ENCODE data around the gene MAP4K3. TPM values are rescaled to one million over a fixed set of nuclear protein-coding genes. Genes with fewer than 3 reads are reported as not detected.

Gene MAP4K3
- total RNA-seq, 1 experiment from 2014 or later, result 35.5 TPM

DNA sequence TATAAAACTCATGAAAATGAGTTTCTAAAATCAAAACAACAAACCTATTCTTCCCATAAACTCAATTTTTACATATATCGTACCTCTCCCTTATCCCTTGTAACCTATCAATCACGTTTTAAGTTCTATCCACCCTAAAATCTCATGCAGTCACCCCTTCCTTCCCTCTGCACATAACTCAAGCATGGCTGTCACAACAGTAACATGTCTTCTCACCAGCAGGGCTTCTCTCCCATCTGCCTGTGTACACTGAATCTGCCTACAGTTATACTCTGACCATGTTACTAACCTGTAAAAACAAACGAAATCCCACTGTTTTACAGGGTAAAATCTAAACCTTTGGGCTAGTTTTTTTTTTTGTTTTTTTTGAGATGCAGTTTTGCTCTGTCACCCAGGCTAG, 68.2 kb downstream of the MAP4K3 start:
- no peaks in the 10 kb centered on the region for H3K27me3 ChIP-seq (replicated peaks; ENCODE audit: insufficient read depth, low read depth, low read length, poor library complexity)
- ChIA-PET CTCF (interaction anchor here (0.6 kb wide), 1 partner anchor 8 kb away, joined by 3 read pairs; no protein-coding TSS in a partner anchor), POLR2A (ENCODE audit: low non-redundant PET) (no interaction called here)
- H3K9me3 ChIP-seq (ENCODE audit: low read depth, low read length, poor library complexity, severe bottlenecking), result peaks cover 15% of the 10 kb centered on the region
- H3K4me1 ChIP-seq (ENCODE audit: insufficient read depth, low read length, poor library complexity, severe bottlenecking), result peaks cover 3% of the 10 kb centered on the region
- BruUV-seq (replicated peaks), result no TSS peak
- TF ChIP-seq EZH2 (IDR thresholded peaks at IDR 0.05; ENCODE audit: borderline replicate concordance, low read depth, low read length, poor library complexity, severe bottlenecking), result no peak
- TF ChIP-seq, protein P1, sequence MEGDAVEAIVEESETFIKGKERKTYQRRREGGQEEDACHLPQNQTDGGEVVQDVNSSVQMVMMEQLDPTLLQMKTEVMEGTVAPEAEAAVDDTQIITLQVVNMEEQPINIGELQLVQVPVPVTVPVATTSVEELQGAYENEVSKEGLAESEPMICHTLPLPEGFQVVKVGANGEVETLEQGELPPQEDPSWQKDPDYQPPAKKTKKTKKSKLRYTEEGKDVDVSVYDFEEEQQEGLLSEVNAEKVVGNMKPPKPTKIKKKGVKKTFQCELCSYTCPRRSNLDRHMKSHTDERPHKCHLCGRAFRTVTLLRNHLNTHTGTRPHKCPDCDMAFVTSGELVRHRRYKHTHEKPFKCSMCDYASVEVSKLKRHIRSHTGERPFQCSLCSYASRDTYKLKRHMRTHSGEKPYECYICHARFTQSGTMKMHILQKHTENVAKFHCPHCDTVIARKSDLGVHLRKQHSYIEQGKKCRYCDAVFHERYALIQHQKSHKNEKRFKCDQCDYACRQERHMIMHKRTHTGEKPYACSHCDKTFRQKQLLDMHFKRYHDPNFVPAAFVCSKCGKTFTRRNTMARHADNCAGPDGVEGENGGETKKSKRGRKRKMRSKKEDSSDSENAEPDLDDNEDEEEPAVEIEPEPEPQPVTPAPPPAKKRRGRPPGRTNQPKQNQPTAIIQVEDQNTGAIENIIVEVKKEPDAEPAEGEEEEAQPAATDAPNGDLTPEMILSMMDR (conservative IDR thresholded peaks at IDR 0.05; ENCODE audit: low read depth, low read length), result no peak
- H3K36me3 ChIP-seq (ENCODE audit: insufficient read depth, low read length, poor library complexity, severe bottlenecking), result no peaks in the 10 kb centered on the region
- H3K27ac ChIP-seq (ENCODE audit: low read depth, low read length, poor library complexity, severe bottlenecking), result no peak overlapping the region
- intact Hi-C loops (cut with micrococcal nuclease; ENCODE audit: unreplicated experiment), result no loop called here
- H3K4me3 ChIP-seq (ENCODE audit: low read depth, low read length, poor library complexity, severe bottlenecking), result no peak overlapping the region
- DNase-seq (ENCODE audit: low spot score), result no peak

DNA sequence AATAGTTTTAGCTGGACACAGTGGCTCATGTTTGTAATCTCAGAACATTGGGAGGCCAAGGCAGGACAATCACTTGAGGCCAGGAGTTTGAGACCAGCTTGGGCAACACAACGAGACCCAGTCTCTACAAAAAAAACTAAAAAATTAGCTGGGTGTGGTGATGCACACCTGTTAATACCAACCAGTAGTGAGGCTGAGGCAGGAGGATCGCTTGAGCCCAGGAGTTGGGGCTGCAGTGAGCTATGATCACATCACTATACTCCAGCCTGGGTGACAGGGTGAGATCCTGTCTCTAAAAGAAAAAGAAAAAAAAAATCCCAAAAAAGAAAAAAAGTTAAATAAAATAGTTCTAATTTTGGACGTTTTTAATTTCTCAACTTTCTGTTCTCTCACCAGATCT, 68.7 kb downstream of the MAP4K3 start:
- Histone ChIP-seq H3K9me3 (ENCODE audit: low read depth, low read length, poor library complexity, severe bottlenecking) (peaks cover 11% of the 10 kb centered on the region), H3K36me3 (ENCODE audit: insufficient read depth, low read length, poor library complexity, severe bottlenecking) (no peaks in the 10 kb centered on the region), H3K4me3 (ENCODE audit: low read depth, low read length, poor library complexity, severe bottlenecking) (no peak overlapping the region), H3K27me3 (replicated peaks; ENCODE audit: insufficient read depth, low read depth, low read length, poor library complexity) (no peaks in the 10 kb centered on the region), H3K4me1 (ENCODE audit: insufficient read depth, low read length, poor library complexity, severe bottlenecking) (peaks cover 3% of the 10 kb centered on the region), H3K27ac (ENCODE audit: low read depth, low read length, poor library complexity, severe bottlenecking) (no peak overlapping the region)
- TF ChIP-seq, protein P1 (conservative IDR thresholded peaks at IDR 0.05; ENCODE audit: low read depth, low read length), result no peak
- ChIA-PET CTCF (no interaction called here), POLR2A (ENCODE audit: low non-redundant PET) (no interaction called here)
- DNase-seq (ENCODE audit: low spot score), result no peak
- BruUV-seq (replicated peaks), result no TSS peak
- intact Hi-C loops (cut with micrococcal nuclease; ENCODE audit: unreplicated experiment), result no loop called here

DNA sequence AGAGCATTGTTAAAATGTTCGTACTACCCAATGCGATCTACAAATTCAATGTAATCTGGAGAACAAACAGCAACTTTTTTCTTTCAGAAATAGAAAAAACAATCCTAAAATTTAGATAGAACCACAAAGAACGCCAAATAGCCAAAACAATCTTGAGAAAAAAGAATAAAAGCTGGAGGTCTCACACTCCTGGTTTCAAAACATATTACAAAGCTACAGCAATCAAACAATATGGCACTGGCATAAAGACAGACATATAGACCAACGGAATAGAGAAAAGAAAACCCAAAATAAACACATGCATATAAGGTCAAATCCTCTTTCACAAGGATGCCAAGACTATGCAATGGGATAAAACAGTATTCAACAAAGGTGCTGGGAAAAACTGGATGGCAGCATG, 74.5 kb downstream of the MAP4K3 start:
- CTCF ChIA-PET, result no interaction called here
- no peak for DNase-seq (ENCODE audit: low spot score)

More for the DNA sequence above, 74.5 kb downstream of the MAP4K3 start:
- no peaks in the 10 kb centered on the region for H3K36me3 ChIP-seq (ENCODE audit: insufficient read depth, low read length, poor library complexity, severe bottlenecking)
- POLR2A ChIA-PET (ENCODE audit: low non-redundant PET), result no interaction called here
- intact Hi-C loops (cut with micrococcal nuclease; ENCODE audit: unreplicated experiment), result no loop called here
- no peak overlapping the region for H3K27ac ChIP-seq (ENCODE audit: low read depth, low read length, poor library complexity, severe bottlenecking)
- H3K27me3 ChIP-seq (replicated peaks; ENCODE audit: insufficient read depth, low read depth, low read length, poor library complexity), result no peaks in the 10 kb centered on the region
- no peak overlapping the region for H3K4me3 ChIP-seq (ENCODE audit: low read depth, low read length, poor library complexity, severe bottlenecking)
- BruUV-seq (replicated peaks), result no TSS peak
- H3K9me3 ChIP-seq (ENCODE audit: low read depth, low read length, poor library complexity, severe bottlenecking), result peaks cover 40% of the 10 kb centered on the region
- TF ChIP-seq, protein P1 (conservative IDR thresholded peaks at IDR 0.05; ENCODE audit: low read depth, low read length), result no peak
- no peak for TF ChIP-seq EZH2 (IDR thresholded peaks at IDR 0.05; ENCODE audit: borderline replicate concordance, low read depth, low read length, poor library complexity, severe bottlenecking)
- H3K4me1 ChIP-seq (ENCODE audit: insufficient read depth, low read length, poor library complexity, severe bottlenecking), result no peaks in the 10 kb centered on the region

Data from A673 (cell line).